HG02870 (cell line): Measurements from ENCODE around the gene ZNF83.
"Not testable (repeated sequence)": the region's sequence is repeated elsewhere in the genome, so short reads cannot be mapped to it uniquely, and the experiment has no call there.

Experiments used
- ATAC-seq: cut with Tn5 transposase; IDR thresholded peaks from one replicate; pipeline ENCODE4 v1.9.1; 2021; ENCODE audit warnings: mild to moderate bottlenecking, moderate library complexity; ENCODE audit not compliant: unreplicated experiment

ZNF83 gene

DNA sequence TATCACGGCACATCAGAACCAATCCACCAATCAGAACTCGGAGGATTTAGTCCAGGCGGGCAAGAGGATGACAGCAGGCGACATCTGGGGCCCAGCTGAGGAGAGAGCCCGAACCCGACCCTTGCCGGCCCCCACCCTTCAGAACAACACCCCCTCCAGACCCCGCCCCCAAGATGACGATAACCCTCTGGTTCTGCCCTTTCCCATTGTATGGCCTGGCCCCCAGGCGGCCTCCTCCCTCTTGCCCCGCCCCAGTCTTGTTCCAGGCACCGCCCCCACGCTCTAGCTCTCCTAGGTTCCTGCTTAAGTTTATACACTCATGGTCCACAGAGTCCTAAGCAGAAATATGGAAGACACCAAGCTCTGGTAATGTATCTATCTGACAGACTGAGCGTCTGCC lies 2.8 kb upstream of the ZNF83 start:
- ATAC-seq: no peak

- no peak for ATAC-seq
Observed at GRCh38 chr19:52639996-52640395, 1.8 kb upstream of the ZNF83 start.

DNA sequence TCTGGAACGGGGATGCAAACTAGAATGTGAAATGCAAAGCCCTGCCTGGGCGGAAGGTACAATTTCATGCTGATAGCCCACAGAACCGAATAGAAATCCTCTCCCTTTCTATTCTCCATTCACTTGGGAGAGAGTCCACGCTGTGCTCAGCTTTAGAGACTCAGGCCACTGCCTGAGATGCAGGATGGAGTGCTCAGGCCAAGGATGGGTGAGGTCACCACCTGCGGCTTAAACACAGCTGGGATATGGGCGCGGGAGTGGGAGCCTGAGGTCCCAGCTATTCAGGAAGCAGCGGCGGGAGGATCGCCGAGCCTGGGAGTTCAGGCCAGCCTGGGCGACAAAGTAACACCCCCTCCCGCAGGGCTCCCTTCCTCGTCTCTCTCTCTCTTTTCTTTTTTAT lies 446 bp upstream of the ZNF83 start:
- ATAC-seq: peak; percentile 15

DNA sequence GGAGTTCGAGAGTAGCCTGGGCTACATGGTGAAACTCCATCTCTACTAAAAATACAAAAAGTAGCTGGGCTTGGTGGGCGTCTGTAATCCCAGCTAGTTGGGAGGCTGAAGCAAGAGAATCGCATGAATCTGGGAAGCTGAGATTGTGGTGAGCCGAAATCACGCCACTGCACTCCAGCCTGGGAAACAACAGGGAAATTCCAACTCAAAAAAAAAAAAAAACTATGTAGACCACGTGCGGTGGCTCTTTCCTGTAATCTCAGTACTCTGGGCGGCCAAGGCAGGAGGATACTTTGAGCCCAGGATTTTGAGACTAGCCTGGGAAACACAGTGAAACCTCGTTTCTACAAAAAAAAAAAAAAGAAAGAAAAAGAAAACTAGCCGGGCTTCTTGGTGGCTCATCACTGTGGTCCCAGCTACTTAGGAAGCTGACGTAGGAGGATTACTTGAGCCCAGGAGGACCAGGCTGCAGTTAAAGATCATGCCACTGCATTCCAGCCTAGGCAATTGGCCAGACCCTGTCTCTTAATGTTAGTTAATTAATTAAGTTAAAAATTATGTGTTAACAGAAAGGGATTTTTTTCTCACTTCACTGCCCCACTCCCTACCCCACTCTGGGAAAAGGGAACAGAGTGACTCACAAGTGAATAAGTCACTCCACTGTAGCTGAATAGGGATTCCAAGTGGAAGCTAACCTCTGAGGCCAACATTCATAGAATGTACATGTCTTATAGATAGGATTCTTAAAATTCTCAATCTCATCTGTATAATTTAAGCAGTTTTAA lies 2.2 kb downstream of the ZNF83 start:
- no peak for ATAC-seq

DNA sequence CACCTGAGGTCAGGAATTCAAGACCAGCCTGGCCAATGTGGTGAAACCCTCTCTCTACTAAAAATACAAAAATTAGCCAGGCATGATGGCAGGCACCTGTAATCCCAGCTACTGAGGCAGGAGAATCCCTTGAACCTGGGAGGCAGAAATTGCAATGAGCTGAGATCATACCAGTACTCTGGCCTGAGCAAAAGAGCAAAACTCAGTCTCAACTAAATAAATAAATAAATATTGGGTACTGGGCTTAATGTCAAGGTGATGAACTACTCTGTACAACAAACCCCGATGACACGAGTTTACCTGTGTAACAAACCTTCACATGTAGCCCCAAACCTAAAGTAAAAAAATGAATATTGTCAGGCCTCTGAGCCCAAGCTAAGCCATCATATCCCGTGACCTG lies 10.7 kb downstream of the ZNF83 start:
- ATAC-seq: not testable (repeated sequence)

DNA sequence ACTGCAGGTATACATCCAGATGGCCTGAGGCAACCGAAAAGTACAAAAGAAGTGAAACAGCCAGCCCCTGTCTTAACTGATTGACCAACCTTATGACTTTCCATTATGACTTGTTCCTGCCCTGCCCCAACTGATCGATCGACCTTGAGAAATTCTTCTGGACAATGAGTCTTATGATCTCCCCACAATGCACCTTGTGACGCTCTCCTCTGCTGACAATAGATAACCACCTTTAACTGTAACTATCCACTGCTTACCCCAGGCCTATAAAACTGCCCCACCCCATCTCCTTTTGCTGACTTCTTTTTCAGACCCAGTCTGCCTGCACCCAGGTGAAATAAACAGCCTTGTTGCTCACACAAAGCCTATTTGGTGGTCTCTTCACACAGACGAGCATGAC lies 11.2 kb downstream of the ZNF83 start:
- ATAC-seq: no peak

GRCh38 chr19:52622261-52622660 lies 15.9 kb downstream of the ZNF83 start:
- no peak for ATAC-seq

- no peak for ATAC-seq
Observed at GRCh38 chr19:52621376-52621775, 16.8 kb downstream of the ZNF83 start.

GRCh38 chr19:52613299-52613906 lies 24.8 kb downstream of the ZNF83 start:
- no peak for ATAC-seq

- no peak for ATAC-seq
Observed at GRCh38 chr19:52603558-52604207, 34.5 kb downstream of the ZNF83 start.

- ATAC-seq: no peak
Observed at GRCh38 chr19:52602941-52603340, 35.2 kb downstream of the ZNF83 start.

- ATAC-seq: not testable (repeated sequence)
Observed at GRCh38 chr19:52601974-52602366, 36.2 kb downstream of the ZNF83 start.

- peak; percentile 86 for ATAC-seq
Observed at GRCh38 chr19:52601025-52601973, 36.9 kb downstream of the ZNF83 start.

DNA sequence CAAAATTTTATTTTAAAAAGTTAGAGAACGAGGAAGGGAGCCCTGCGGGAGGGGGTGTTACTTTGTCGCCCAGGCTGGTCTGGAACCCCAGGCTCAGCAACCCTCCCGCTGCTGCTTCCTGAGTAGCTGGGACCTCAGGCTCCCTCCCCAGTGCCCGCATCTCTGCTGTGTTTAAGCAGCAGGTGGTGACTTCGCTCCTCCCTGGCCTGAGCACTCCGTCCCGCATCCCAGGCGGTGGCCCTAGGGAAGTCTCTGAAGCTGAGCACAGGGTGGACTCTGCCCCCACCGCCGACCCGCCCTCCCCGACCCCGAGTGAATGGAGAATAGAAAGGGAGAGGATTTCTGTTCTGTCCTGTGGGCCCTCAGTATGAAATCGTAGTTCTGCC lies 37.5 kb downstream of the ZNF83 start:
- ATAC-seq: no peak

DNA sequence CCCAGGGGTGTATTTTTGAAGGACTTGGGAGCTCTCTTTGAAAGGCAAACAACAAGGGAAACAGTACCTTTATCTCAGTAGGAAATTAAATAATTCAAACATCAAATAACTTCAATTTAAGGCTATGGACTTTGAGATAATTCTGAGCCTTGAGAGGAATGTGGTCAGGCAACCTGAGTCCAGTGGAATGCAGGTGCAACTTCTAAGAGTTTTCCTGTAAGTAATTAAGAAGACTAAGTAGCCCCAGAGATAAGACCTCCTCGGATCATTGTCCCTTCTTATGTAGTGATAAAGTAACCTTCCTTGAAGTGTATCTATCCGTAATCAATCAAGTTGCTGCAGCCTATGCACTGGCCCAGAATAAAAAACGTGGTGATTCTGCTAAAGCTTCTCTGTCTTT lies 38.9 kb downstream of the ZNF83 start:
- ATAC-seq: no peak

DNA sequence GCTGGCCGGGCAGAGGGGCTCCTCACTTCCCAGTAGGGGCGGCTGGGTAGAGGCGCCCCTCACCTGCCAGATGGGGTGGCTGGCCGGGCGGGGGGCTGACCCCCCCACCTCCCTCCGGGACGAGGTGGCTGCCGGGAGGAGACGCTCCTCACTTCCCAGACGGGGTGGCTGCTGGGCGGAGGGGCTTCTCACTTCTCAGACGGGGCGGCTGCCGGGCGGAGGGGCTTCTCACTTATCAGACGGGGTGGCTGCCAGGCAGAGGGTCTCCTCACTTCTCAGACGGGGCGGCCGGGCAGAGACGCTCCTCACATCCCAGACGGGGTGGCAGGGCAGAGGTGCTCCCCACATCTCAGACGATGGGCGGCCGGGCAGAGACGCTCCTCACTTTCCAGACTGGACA lies 44.7 kb downstream of the ZNF83 start:
- ATAC-seq: not testable (repeated sequence)

- no peak for ATAC-seq
Observed at GRCh38 chr19:52592301-52592700, 45.9 kb downstream of the ZNF83 start.

DNA sequence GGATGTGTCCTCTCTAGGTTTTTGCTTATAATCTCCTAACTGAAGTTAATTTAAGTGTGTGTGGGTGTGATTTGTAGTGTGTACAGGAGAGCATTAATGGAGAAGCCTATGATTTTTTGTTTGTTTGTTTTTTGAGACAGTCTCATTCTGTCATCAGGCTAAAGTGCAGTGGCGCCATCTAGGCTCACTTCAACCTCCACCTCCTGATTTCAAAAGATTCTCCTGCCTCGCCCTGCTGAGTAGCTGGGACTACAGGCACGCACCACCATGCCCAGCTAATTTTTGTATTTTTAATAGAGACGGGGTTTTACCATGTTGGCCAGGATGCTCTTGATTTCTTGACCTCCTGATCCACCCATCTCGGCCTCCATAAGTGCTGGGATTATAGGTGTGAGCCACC lies 47.4 kb downstream of the ZNF83 start:
- ATAC-seq: no peak

DNA sequence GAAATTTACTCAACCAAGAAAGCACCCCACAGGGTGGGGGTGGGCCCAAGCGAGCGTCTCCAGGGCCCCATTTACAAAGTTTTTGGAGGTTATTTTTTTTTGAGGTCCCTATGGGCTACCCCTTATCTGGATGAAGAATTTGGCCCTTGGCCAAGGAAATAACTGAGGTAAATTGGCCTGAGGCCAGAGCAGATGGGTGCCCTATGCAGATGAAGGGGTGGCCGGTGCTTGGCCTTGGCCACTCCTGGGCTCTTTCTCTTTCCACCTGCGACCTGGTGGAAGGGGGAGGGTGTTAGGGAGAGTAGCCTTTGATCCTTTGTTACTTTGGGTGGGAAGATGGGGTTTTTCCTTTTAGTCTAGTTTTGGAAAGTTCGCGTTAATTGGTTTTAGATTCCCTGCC lies 52.6 kb downstream of the ZNF83 start:
- no peak for ATAC-seq

DNA sequence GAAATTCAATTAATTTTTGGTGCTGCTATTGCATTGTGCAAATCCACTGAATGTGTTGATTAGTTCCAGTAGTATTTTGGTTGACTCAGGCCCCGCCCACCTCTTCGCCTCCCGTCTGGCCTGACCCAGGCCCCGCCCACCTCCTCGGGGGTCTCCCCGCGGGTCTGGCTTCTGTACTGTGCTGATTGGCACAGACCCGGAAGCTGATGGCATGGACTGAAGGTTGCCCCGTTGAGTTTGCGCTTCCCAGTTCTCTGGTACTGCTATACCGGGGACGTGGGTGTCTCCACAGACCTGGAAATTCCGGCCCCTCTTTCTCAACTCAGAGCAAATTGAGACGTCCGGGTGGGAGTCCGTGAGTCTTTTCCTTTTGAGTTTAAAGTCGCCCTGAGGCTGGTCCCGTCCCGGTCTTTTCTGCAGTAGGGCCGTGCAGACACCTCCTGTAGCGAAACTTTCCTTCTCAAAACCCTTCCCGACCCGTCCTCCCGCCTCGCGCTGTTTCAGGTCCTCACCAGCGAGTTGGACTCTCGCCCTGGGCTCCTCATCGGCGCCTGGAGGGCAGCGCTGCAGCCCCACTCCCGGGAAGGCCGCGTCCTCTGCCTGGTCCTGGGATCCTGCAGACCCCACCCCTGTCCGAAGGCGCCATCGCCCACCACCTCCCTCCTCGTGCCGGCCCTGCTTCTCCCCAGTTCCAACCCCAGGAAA lies 53.3 kb downstream of the ZNF83 start:
- ATAC-seq: no peak
